Erythroblast (primary cell): Measurements from ENCODE around the gene HSPH1.

ENCODE experiments used
- GATA1 ChIP-seq: IDR thresholded peaks from 2 replicates; pipeline ENCODE4 v1.6.1; 2011; ENCODE audit warnings: low read depth, mild to moderate bottlenecking, control low read depth, low read length, moderate library complexity
- POLR2A ChIP-seq: IDR thresholded peaks from 2 replicates; pipeline ENCODE4 v1.6.1; 2011; ENCODE audit warnings: mild to moderate bottlenecking, low read length

- TF ChIP-seq POLR2A, result no peak
- TF ChIP-seq GATA1, result no peak
Observed at GRCh38 chr13:31115616-31116015, 46.1 kb downstream of the HSPH1 start.
